NOMO-1 treated with DMSO at 0.1 percent for 48 hours (cell line): ENCODE data around the gene IL37.
A peak's percentile ranks its signal among the peaks of the same experiment; 100 is the strongest.
"Not testable (repeated sequence)": the region's sequence is repeated elsewhere in the genome, so short reads cannot be mapped to it uniquely, and the experiment has no call there.

Experiments
- DNase-seq: peaks from one replicate; lab custom pipeline; 2025; ENCODE audit not compliant: unreplicated experiment; lab: John Stamatoyannopoulos, UW

Gene IL37

DNA sequence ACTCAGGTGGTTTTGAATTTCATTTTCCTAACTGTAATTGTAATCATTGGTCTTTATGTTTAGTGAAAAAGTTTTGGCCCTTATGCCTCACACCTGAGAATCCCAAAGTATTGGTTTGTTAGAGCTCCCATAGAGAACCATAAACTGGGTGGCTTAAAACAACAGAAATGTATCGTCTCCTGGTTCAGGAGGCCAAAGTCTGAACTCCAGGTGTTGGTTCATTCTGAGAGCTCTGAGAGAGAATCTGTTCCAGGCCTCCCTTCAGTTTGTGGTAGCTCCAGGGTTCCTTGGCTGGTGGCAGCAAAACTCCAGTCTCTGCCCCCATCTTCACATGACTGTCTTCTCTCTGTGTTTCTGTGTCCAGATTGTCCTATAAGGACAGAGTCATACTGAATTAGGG is 11.0 kb downstream of the IL37 start:
- no peak for DNase-seq

DNA sequence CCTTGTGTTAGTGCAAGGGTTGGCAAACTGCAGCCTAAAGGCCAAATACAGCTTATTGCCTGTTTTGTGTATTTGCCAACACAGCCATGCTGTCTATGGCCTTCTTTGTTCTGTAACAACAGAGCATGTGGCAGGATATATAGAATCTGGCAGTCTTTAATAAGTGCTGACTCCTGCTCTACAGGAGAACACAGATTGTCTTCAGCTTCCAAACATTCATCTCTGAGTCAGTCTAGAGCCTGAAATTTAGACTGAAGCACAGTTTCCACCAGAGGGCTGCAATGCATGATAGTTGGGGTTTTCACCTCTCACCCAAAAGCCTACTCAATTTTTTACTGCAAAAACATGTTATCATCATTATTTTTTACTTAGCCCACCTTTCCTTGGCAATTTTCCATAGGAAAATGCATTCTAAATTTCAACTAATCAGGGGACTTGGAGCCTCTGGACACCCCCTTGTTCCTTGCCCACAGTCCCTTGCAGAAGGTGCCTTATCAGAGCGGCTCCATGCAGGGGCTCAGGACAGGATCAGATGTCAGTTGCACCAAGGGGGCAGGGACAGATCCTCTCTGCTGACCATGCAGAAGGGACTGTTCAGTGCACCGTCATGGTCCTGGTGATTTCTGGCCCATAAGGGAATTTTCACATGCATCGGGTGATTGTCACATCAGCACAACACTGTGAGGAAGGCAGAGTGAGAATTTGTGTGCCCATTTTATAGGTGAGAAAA is 12.4 kb downstream of the IL37 start:
- no peak for DNase-seq

DNA sequence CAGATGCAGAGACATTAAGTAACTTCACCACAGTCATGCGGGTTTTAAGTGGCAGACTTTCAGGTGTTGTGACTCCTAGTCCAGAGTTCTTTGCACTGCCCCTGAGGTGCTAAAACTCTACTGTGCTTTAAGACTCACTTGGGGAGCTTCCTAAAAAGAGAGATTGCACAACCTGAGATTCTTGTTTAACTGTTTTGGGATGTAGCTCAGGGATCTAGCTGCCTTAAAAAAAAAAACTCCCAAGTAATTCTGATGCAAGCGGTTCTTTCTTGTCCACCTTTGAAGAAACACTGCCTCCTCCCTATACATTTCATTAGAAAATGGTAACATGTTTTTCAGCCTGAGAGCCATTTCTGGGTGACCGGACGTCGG is 13.0 kb downstream of the IL37 start:
- no peak for DNase-seq

DNA sequence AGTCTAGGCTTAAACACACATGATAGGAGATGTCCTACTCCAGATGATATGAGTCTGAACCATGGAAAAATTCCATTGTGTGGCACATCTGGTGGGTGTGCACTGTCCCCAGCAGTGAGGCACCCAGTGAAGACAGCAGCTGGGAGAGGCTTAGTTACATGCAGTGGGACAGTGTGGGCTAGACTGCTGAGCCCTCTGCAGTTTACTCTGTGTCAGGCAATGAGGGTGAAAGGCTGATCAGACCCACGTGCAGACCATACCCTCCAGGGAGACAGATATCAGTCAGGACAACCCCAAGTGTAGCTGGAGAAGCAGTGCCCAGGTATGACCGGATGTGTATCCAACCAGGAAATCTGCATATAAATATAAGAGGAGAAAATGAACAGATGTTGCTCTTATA is 13.4 kb downstream of the IL37 start:
- DNase-seq, result no peak

DNA sequence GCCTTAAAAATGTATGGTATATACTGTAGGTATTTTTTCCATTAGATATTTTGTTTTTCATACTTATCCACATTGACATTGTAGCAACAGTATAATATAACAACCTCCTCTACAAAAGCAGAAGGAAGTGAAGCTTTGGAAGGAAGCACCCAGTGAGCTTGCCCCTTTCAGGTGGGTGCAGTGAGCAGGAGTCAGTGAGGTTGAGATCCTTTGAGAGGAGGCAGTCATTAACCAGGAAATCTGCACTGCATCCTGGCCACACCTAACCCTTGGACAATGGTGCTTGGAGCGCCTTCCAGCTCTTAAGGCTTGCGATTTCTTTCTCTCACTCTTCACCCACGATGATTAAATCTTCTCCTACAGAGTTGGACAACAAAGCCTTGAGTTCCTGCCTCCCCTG is 13.9 kb downstream of the IL37 start:
- DNase-seq, result no peak

DNA sequence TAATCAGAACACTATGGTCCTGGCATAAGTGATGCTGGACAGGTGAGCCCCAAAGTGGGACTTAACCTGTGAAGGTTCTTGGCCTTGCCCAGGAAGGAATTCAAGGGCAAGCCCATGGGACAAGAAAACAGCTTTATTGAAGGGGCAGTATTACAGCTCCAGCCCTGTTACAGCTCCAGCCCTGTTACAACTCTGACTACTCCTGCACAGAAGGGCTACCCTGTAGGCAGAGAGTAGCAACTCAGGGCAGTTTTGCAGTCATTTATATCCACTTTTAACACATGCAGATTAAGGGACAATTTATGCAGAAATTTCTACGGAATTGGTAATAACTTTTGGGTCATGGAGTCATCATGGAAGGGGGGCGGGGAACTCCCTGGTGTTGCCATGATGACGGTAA is 15.7 kb downstream of the IL37 start:
- no peak for DNase-seq

DNA sequence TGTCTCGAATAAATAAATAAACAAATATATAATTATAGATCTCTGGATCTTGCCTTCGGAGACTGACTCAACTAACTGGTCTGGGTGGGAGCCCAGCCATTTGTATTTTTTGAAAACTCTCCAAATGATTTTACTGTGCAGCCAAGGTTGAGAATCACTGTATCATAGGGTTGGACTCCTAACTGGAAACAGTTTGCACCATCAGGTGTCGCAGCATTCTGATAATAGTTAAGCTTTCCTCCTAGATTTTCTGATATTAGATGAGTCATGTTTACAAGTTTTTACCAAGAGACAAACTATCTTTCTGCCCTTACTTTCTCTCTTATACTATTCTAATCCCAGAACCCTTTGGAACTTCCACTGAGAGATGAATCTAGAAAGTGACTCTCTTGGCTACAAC is 16.8 kb downstream of the IL37 start:
- no peak for DNase-seq

DNA sequence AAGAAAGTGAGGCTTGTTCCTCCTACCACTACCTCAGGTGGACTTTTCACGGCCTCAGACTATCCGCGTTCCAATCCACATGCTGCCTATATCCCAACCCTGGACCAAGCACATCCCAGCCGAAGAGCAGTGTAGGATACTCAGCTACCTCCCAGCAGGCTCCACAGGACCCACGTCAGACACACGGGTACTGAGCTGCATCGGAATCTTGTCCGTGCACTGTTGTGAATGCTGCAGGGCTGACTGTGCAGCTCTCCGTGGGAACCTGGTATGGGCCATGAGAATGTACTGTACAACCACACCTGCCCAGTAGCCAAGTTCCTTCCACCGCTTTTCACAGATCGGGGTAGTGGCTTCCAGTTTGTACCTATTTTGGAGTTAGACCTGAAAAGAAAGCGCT is 22.3 kb downstream of the IL37 start:
- no peak for DNase-seq

DNA sequence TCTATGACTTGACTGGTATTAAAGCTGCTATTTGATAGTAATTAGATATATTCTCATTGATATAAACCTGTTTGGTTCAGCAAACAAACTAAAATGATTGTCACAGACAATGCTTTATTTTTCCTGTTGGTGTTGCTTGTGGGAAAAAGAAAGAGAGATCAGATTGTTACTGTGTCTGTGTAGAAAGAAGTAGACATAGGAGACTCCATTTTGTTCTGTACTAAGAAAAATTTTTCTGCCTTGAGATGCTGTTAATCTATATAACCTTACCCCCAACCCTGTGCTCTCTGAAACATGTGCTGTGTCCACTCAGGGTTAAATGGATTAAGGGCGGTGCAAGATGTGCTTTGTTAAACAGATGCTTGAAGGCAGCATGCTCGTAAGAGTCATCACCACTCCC is 23.2 kb downstream of the IL37 start:
- not testable (repeated sequence) for DNase-seq

DNA sequence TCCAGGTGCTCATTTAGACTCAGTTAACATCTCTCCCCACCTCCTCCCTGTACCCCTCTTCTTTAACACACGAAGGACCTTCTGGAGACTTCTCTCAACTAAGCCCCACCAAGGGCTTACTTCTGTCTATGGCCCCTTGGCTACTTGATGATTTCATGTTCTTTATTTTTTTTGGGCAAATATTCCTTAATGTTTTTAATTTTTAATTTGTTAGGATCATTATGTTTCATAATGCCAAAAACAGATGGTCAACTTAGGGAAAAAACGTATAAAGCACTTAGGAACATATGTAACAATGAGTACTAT is 25.9 kb downstream of the IL37 start:
- no peak for DNase-seq

DNA sequence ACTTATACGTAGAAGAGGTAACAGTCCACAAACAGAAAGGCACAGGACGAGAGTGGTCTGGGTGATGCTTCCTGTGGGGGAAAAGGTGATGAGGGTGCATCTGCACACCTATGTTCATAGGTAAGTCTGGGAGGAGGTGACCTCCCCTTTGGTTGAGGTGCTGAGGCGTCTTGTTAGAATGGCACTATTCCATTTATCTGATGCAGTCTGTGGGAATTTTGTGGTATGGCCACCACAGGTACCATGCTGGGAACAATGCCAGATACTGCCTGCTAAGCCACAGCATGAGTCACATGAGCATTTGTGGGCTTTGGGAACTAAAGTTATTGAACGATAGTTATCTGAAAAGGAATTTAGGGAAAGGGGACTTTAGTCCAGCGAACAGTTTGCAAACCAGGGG is 27.9 kb downstream of the IL37 start:
- DNase-seq, result no peak

DNA sequence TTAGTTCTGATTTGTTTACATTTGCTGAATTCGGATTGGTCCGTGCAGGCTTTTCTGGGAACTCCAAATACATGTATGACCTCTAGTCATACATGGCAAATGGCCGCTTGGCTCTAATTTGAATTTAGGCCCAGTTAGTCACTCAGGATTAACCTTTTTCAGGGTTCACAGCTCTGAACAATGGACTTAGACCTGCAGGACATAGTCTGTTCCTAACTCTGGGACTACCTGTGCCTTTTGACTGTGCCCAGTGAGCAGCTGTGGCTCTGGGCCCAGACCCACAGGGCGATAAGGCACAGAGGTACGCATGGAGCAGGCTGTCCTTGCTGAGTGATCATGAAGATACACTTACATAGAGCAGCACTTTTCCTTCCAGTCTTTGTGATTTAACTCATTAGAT is 28.5 kb downstream of the IL37 start:
- no peak for DNase-seq

DNA sequence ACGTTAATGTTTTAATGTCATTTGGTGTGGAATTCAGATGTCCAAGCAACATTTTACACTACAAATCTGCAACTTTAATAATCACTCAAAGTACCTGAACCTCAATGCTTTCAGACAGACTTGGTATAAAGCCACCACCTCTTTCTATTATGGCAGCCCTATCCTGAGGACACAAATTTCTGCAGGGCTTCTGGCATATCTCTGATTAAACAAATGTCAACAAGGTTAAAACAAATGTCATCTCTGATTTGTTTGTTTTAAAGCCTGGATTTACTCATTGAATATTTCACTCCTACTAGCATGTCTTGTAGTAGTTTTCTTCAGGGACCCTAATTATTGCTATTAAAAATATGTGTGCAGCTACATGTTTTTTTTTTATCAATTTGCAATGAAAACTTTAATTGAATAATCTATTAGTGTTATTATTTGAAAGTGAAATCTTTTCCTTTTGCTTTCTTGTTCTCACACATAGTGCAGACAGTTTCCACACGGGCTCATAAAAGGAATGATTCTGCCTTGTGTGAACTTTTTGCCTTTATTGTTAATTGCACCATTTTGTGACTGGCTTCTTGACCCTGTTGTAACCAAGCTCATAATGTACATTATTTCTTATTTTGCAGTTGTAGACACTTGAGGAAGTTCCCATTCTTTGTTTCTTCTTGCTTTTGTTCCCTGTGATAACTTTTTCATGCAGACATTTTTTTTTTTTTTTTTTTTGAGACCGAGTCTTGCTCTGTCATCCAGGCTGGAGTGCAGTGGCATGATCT is 30.1 kb downstream of the IL37 start:
- DNase-seq, result peak; percentile 4

DNA sequence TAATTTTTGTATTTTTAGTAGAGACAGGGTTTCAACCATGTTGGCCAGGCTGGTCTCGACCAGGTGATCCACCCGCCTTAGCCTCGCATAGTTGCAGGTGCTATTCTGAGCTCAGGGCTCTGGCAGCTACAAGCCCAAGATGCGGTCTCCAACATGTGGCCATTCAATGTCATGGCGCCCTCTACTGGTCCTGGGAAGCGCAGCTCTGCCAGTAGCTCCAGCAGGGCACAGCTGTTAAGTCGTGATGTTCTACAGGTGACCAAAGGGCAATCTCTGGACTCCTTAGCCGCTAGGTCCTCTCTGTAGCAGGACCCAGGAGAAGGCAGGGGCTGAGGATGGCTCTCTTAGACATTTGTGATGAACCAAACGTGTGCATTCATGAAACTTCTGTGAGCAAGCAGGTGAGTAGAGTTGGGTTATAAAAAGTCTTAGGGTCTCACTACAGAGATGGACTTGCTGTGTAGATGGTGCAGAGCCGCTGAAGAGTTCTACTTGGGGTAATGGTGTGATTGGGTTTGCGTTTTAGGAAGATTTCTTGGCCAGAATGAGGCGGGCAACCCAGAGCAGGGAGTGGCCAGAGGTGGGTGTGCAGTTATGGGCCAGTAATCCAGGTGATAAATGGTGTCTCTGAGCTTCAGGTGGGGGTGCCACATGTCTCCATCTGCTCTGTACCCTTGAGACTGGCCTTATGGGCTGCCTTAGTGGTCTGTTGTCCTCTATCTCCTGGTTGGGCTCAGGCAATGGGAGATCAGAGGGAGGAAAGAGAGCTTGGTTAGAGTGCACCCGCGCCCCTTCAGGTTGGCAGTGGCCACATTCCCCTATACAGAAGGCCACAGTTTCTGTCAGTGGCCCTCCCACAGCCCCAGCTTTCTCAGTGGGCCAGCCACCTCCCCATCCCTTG is 31.0 kb downstream of the IL37 start:
- peak; percentile 80 for DNase-seq

DNA sequence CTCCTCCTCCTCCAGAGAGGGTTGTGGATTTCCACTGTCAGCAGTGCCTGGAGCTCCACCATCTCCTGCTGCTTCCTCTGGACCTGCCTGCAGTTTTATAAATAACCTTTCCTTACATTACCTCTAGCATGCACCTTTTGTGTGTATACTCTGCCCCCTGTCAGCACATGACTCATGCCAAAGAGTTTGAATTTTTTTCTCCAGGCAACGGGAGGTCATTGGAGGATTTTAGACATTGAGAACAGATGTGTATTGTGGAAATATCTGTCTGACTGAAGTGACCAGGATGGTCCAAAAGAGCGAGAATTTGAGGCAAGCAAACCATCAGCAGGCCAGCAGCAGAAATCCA is 31.7 kb downstream of the IL37 start:
- DNase-seq, result no peak

DNA sequence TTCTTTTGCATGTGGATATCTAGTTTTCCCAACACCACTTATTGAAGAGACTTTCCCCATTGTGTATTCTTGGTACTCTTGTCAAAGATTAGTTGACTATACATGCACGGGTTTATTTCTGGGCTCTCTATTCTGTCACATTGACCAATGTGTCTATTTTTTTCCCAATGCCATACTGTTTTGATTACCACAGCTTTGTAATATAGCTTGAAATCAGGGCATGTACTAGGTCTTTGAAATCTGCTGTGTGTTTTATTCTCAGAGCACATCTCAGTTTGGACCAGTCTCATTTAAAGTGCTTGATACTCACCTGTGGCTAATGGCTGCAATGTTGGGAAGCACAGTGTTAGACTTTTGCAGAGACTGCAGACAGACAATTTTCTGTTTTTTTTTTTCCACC is 34.0 kb downstream of the IL37 start:
- DNase-seq, result no peak

DNA sequence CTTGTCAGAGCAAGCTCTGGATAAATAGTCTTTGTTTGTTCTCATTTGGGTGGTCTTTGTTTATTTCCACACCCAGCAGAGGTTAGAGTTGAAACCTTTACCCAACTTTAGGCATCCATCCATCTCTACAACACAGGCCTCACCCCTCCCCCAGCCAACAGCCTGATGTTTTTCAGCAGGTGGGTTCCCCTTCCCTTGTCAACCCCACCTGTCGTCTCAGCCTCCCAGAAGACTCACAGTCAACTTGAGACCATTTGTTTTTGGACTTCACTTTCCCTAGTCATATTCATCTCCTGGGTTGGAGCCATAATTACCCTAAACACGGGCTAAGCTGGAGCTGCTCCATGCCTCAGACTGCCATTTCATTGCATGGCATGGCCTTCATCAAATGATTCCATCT is 35.1 kb downstream of the IL37 start:
- no peak for DNase-seq

DNA sequence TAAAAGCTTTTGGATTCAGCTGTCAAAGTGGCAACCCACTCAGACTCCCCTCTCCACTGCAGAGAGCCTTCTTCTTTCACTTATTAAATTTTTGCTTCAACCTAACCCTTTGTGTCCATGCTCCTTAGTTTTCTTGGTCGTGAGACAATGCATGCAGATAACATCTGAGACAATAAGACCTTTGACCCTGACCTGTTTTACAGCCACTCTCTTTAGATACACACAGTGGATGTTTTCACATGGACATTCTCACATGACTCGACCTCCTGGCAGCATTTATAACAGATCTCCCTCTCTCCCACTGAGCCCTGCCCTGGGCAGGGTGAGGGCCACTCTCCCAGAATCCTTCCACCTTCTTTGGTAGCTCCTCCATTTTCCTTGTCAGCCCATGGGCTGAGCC is 36.4 kb downstream of the IL37 start:
- no peak for DNase-seq

DNA sequence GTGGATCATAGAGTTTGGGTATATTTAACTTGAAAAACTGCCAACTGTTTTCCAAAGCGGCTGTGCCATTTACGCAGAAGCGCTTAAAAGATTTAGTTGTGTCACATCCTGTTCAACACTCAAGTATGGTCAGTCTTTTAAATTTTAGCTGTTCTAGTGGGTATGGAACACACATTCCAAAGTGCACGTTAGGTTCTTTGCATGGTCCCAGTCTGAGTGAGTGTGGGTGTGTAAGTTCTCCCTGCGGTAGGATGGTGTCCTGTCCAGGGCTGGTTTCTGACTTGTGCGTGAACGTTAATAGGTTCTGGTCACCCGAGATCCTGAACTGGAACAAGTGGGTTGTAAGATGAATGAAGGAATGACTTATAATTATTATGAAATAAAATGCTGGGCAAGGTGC is 38.5 kb downstream of the IL37 start:
- DNase-seq, result no peak

DNA sequence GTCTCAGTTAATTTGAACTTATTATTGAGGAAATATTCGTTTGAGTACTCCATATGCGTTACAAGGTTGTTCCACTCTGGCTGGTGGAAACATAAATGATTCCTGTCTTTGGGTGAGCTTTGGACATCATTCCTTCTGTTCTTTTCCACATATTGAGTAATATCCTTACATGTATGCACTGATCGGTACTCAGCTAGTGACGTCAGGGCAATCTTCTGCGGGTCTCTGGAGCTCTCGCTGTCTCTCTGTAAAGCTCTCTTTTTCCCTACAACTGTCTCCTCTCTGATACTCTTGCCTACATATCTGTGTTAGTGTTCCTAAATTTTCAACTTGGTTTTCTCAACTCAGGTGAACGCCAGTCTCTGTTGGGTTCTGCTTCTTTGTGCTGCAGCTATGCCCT is 43.4 kb downstream of the IL37 start:
- DNase-seq, result no peak

DNA sequence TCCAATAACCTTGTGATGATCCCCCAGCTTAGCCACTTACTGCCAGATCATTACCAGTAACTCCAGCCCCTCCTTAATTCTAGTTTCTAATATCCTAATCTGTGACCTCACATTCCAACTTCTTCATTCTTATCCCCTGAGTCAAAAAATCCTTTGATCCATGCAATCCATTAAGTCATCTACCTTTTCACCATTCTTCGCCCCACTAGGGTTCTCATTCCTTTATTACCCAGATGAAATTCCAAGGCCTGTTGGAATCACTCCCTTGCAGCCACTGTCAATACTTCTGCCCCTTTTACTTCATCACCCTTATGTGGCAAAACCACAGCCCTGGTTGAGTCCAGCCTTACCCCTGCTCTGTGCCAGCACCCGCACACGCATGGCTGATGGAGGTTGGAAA is 46.5 kb downstream of the IL37 start:
- no peak for DNase-seq

DNA sequence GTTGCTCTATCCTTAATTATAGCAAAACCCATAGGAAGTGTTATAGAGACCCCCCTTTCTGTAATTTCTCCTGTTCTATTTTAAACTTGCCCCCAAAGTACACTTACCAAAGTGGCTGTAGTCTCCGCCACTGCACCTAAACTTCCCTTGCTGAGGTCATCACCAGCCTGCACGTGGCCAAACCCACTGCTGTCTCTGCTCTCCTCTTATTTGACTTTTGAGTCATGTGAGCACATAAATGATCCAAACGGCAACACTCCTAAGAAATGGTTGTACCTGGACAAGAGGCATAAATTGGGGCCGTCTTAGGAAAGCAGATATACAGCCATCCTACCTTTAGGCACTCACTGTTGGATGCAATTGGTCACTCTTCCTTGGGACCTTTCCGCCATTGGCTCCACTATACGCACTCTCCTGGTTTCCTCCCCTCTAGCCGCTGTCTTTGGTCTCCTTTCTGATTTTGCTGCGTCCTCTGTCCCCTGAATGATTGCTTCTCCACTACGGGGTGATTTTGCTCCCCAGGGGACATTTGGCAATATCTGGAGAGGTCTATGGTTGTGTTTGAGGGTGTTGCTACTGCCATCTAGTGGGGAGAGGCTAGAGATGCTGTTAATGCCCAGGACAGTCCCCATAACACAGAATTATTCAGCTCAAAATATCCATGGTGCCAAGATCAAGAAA is 47.6 kb downstream of the IL37 start:
- DNase-seq, result peak; percentile 61
